Stimulated activated naive B cell treated with anti-CD40 and anti-IgM and Interleukin-4, amounts not matched to agents 10 μg/mL and 1 μg/mL and 100 μg/mL, for 72 hours (primary cell): ENCODE data around the gene ABHD1.
"Not testable (repeated sequence)": the region's sequence is repeated elsewhere in the genome, so short reads cannot be mapped to it uniquely, and the experiment has no call there.

ENCODE experiments used
- ATAC-seq, 2 donors: fragments of 150-1000 bp; cut with Tn5 transposase; replicated peaks; 2 replicates each; pipeline ENCODE4 v1.10.0; 2021; ENCODE audit warnings: moderate library complexity in 1 of 2
- DNase-seq: peaks from one replicate; pipeline ENCODE4 v3.0.0; 2021
- H3K27ac Mint-ChIP-seq: one replicate; pipeline ENCODE4 v1.8.0; 2022; ENCODE audit warnings: mild to moderate bottlenecking, mixed read lengths
- H3K27me3 Mint-ChIP-seq, 2 donors: one replicate each; pipeline ENCODE4 v1.8.0; 2022; ENCODE audit warnings: mixed read lengths in 2 of 2
- H3K36me3 Mint-ChIP-seq, 2 donors: one replicate each; pipeline ENCODE4 v1.8.0; 2022; ENCODE audit warnings: mixed read lengths in 2 of 2, mild to moderate bottlenecking in 1 of 2
- H3K4me1 Mint-ChIP-seq, 2 donors: one replicate each; pipeline ENCODE4 v1.8.0; 2022; ENCODE audit warnings: mixed read lengths in 2 of 2, mild to moderate bottlenecking in 1 of 2
- H3K4me3 Mint-ChIP-seq, 2 donors: one replicate each; pipeline ENCODE4 v1.8.0; 2022; ENCODE audit warnings: mild to moderate bottlenecking in 2 of 2, mixed read lengths in 2 of 2, moderate library complexity in 1 of 2
- H3K9me3 Mint-ChIP-seq, 2 donors: one replicate each; pipeline ENCODE4 v1.8.0; 2022; ENCODE audit warnings: mixed read lengths in 2 of 2, mild to moderate bottlenecking in 1 of 2

The ABHD1 gene

GRCh38 chr2:27111392-27112078 lies 12.1 kb upstream of the ABHD1 start:
- H3K4me1 Mint-ChIP-seq, H3K27ac Mint-ChIP-seq: not testable (repeated sequence)

GRCh38 chr2:27115519-27115918 lies 8.1 kb upstream of the ABHD1 start:
- peaks cover 28 to 33% of the 10 kb centered on the region in 2 donors for H3K27me3 Mint-ChIP-seq
- DNase-seq = no peak
- H3K36me3 Mint-ChIP-seq = peaks cover 0 to 2% of the 10 kb centered on the region in 2 donors
- no peak for ATAC-seq
- H3K4me3 Mint-ChIP-seq = no peak overlapping the region
- peaks cover 5 to 6% of the 10 kb centered on the region in 2 donors for H3K4me1 Mint-ChIP-seq
- no peak overlapping the region for H3K27ac Mint-ChIP-seq
- H3K9me3 Mint-ChIP-seq = no peaks in the 10 kb centered on the region

More at GRCh38 chr2:27111392-27112078, 12.1 kb upstream of the ABHD1 start:
- not testable (repeated sequence) for H3K4me3 Mint-ChIP-seq, H3K36me3 Mint-ChIP-seq, DNase-seq, ATAC-seq, H3K27me3 Mint-ChIP-seq, H3K9me3 Mint-ChIP-seq

DNA sequence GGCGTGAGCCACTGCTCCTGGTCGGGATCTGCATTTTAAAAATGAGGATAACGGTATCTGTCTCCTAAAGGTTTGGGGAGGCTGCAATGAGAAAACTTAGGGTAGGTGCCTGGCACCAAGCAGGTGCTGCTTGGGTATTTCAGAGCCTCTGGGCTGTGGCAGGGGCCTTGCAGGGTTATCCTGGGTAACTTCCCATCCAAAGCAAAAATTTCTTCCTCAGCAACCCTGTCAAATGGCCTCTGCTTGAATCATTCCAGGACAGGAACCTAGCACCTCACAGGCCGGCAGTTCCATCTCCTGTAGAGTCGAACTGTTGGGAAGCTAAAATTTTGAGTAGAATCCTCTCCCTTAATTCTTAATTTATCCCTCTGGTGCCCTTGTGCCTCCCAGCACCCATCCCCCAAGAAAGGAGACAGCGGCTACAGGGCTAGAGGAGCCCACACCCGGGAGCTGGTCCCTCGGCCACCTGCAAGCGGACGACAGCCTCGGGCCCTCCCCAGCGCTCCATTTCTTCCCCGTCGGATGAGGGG lies 5.6 kb upstream of the ABHD1 start:
- Mint-ChIP-seq H3K4me3 (peak overlapping the region; percentile 55 to 58), H3K36me3 (peaks cover 0 to 2% of the 10 kb centered on the region in 2 donors), H3K9me3 (no peaks in the 10 kb centered on the region), H3K27me3 (peaks cover 33 to 39% of the 10 kb centered on the region in 2 donors), H3K27ac (no peak overlapping the region), H3K4me1 (peaks cover 6 to 8% of the 10 kb centered on the region in 2 donors)
- ATAC-seq = no peak
- DNase-seq = no peak

DNA sequence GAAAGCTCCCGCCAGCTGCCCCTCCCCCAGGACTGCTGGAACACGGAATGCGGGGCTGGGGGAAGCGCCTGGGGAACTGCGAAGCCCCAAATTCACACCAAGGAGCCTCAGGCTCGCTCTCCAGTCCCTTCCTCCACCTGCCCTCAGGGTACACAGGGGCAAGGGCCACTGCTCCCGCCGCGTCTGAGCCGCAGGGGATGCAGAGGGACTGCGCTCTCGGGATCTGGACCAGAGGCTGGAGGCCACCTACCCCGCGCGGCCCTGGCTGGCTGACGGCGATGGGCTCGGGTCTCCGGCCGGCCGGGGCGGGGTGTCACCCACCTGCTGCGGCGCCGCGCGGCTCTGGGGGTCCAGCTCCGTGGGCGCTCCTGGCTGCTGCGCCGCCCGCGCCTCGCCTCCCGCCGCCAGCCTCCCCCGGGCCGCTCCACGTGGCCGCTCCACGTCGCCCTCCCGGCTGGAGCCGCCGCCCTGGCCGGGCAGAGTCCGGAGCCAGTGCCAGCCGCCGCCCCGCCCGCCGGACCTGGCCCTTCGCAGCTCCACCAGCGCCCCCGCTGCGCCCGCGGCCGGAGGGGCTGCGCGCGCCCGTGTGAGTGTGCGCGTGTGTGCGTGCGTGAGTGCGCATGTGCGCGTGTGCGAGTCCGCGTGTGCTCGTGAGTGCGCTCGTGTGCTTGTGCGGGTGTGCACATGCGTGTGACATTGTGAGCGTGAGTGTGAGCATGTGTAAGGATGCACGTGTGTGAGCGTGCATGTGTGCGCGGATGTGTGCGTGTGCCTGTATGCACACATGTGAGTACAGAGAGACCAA lies 4.9 kb upstream of the ABHD1 start, which contains the start of gene CGREF1:
TSS of gene CGREF1 (minus strand) at position 604 of the 805 bp plus-strand sequence. CDS start 14,762 bp downstream, outside the sequence.
- Mint-ChIP-seq H3K36me3 (peaks cover 0 to 2% of the 10 kb centered on the region in 2 donors), H3K27ac (no peak within 1 kb of the TSS), H3K27me3 (peaks cover 33 to 39% of the 10 kb centered on the region in 2 donors), H3K4me1 (peaks cover 11 to 13% of the 10 kb centered on the region in 2 donors), H3K4me3 (peak within 1 kb of the TSS; percentile 78 to 80), H3K9me3 (no peaks in the 10 kb centered on the region)
- ATAC-seq = peak; percentile 28 to 38
- no peak for DNase-seq

DNA sequence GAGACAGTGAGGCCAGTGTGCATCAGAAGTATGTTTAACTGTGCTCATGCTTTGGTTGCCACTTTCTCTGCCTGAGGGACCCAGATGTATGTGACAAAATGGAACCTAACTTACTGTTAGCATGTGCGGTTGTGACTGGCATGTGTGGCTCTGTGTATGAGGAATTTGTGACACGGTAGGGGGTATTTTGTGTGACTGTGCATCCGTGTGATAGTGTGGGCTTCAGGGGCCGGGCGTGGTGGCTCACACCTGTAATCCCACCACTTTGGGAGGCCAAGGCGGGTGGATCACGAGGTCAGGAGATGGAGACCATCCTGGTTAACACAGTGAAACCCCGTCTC lies 4.3 kb upstream of the ABHD1 start:
- Mint-ChIP-seq H3K4me3 (peak overlapping the region; percentile 78 to 80), H3K27me3 (peaks cover 33 to 39% of the 10 kb centered on the region in 2 donors), H3K4me1 (peaks cover 14 to 18% of the 10 kb centered on the region in 2 donors)
- ATAC-seq = peak in 1 of 2 donors; percentile 4
- H3K9me3 Mint-ChIP-seq, DNase-seq, H3K36me3 Mint-ChIP-seq, H3K27ac Mint-ChIP-seq: not testable (repeated sequence)

GRCh38 chr2:27121906-27122305 lies 1.7 kb upstream of the ABHD1 start:
- Mint-ChIP-seq H3K4me3 (no peak overlapping the region), H3K27ac (no peak overlapping the region)

GRCh38 chr2:27122791-27123190 lies 824 bp upstream of the ABHD1 start:
- peaks cover 26 to 32% of the 10 kb centered on the region in 2 donors for H3K27me3 Mint-ChIP-seq
- no peaks in the 10 kb centered on the region for H3K9me3 Mint-ChIP-seq
- DNase-seq (no peak), ATAC-seq (no peak)
- H3K4me3 Mint-ChIP-seq = peak overlapping the region; percentile 81 to 85
- H3K27ac Mint-ChIP-seq = peak overlapping the region; percentile 91
- peaks cover 0 to 2% of the 10 kb centered on the region in 2 donors for H3K36me3 Mint-ChIP-seq
- H3K4me1 Mint-ChIP-seq = peaks cover 14 to 18% of the 10 kb centered on the region in 2 donors

More at GRCh38 chr2:27121906-27122305, 1.7 kb upstream of the ABHD1 start:
- ATAC-seq (no peak), DNase-seq (no peak)
- peaks cover 14 to 18% of the 10 kb centered on the region in 2 donors for H3K4me1 Mint-ChIP-seq
- H3K9me3 Mint-ChIP-seq = no peaks in the 10 kb centered on the region
- peaks cover 0 to 2% of the 10 kb centered on the region in 2 donors for H3K36me3 Mint-ChIP-seq
- peaks cover 29 to 35% of the 10 kb centered on the region in 2 donors for H3K27me3 Mint-ChIP-seq

DNA sequence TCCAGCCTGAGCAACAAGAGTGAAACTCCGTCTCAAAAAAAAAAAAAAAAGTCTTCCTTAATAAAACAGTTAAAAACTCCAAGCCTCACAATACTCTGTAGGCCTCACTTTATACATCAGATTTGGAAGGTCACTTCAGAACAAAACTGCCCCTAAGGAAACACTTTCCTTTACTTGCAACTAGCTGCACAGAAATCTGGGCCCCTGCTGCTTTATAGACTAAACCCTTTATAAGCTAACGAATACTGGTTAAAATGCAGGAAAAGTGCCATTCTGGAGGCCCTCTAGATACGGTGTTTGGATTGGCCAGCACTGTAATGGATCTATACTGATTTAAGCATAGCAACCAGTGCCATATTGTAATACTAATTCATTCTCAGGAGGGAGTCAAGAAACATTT lies 1.5 kb downstream of the ABHD1 start:
- no peak overlapping the region for H3K4me3 Mint-ChIP-seq
- ATAC-seq = no peak

GRCh38 chr2:27126252-27126710 lies 2.7 kb downstream of the ABHD1 start:
- Mint-ChIP-seq H3K4me1 (peaks cover 14 to 23% of the 10 kb centered on the region in 2 donors), H3K36me3 (peaks cover 12 to 18% of the 10 kb centered on the region in 2 donors), H3K27me3 (peaks cover 0 to 5% of the 10 kb centered on the region in 2 donors), H3K27ac (no peak overlapping the region), H3K4me3 (no peak overlapping the region), H3K9me3 (no peaks in the 10 kb centered on the region)
- ATAC-seq (no peak), DNase-seq (no peak)

More for the DNA sequence above, 1.5 kb downstream of the ABHD1 start:
- Mint-ChIP-seq H3K4me1 (peaks cover 11 to 18% of the 10 kb centered on the region in 2 donors), H3K36me3 (peaks cover 5 to 8% of the 10 kb centered on the region in 2 donors), H3K27ac (no peak overlapping the region), H3K9me3 (no peaks in the 10 kb centered on the region), H3K27me3 (peaks cover 2 to 14% of the 10 kb centered on the region in 2 donors)
- DNase-seq = no peak

DNA sequence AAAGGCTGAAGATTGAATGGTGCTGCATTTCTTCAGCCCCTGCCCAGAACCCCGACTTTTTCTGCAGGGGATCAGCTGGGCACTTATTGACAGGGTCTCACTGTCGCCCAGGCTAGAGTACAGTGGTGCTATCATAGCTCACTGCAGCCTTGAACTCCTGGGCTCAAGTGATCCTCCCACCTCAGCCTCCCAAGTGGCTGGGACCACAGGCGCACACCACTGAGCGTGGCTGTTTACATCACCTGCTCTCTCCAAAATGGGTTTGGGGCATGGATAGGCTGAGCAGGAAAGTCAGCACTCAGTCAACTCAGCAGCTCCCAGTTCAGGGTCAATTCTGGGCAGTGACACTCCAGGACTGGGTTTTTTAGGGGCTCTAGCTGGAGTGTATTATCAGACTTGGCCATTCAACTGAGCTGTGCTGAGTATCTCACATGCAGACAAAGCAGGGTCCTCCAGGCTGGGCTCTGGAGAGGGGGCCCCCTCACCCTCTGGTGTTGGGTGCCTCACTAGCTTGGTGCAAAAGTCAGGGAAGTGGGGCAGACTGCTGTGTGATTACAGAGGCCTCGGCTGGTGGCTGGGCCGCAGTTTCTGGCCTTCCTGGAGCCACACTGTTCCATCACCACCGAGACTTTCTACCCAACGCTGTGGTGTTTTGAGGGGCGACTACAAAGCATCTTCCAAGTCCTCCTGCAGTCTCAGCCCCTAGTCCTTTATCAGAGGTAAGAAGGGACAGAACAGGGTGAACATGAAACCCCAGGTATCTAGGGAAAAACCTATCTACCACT lies 4.5 kb downstream of the ABHD1 start:
- Mint-ChIP-seq H3K9me3 (no peaks in the 10 kb centered on the region), H3K36me3 (peaks cover 18 to 27% of the 10 kb centered on the region in 2 donors), H3K27ac (no peak overlapping the region), H3K27me3 (no peaks in the 10 kb centered on the region), H3K4me3 (no peak overlapping the region), H3K4me1 (peaks cover 17 to 27% of the 10 kb centered on the region in 2 donors)
- DNase-seq (no peak), ATAC-seq (no peak)

GRCh38 chr2:27128668-27129571 lies 5.3 kb downstream of the ABHD1 start:
- Mint-ChIP-seq H3K27ac (no peak overlapping the region), H3K9me3 (no peaks in the 10 kb centered on the region)
- ATAC-seq = no peak

DNA sequence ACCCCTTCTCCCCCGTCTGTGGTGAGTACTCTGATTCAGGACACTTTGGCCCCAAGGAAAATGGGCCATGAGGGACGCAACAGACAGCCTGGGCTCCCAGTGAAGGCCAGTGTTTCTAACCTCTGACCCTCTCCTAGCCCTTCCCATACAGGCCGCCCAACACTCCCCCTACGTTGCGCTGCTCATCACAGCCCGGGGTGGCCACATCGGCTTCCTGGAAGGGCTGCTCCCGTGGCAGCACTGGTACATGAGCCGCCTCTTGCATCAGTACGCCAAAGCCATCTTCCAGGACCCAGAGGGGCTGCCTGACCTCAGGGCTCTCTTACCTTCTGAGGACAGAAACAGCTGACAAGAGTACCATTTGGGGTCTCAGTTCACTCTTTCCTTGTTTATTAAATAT lies 6.8 kb downstream of the ABHD1 start:
- DNase-seq (no peak), ATAC-seq (no peak)
- Mint-ChIP-seq H3K27me3 (no peaks in the 10 kb centered on the region), H3K4me1 (peaks cover 19 to 38% of the 10 kb centered on the region in 2 donors), H3K27ac (no peak overlapping the region), H3K4me3 (no peak overlapping the region), H3K9me3 (no peaks in the 10 kb centered on the region), H3K36me3 (peaks cover 24 to 36% of the 10 kb centered on the region in 2 donors)

More at GRCh38 chr2:27128668-27129571, 5.3 kb downstream of the ABHD1 start:
- no peak for DNase-seq
- Mint-ChIP-seq H3K27me3 (no peaks in the 10 kb centered on the region), H3K4me1 (peaks cover 16 to 28% of the 10 kb centered on the region in 2 donors), H3K36me3 (peaks cover 22 to 32% of the 10 kb centered on the region in 2 donors), H3K4me3 (no peak overlapping the region)

- no peak for DNase-seq
- H3K27me3 Mint-ChIP-seq = no peaks in the 10 kb centered on the region
- H3K36me3 Mint-ChIP-seq = peaks cover 24 to 36% of the 10 kb centered on the region in 2 donors
- H3K9me3 Mint-ChIP-seq = no peaks in the 10 kb centered on the region
- H3K4me1 Mint-ChIP-seq = peaks cover 22 to 43% of the 10 kb centered on the region in 2 donors
- H3K4me3 Mint-ChIP-seq = no peak overlapping the region
- no peak for ATAC-seq
- H3K27ac Mint-ChIP-seq = no peak overlapping the region
Observed at GRCh38 chr2:27131429-27131828, 7.8 kb downstream of the ABHD1 start.
